SKM-1 treated with dmso at 0.1 percent for 144 hours (cell line): ENCODE results near the gene TMOD1.
"Not testable (repeated sequence)": the region's sequence is repeated elsewhere in the genome, so short reads cannot be mapped to it uniquely, and the experiment has no call there.

Source experiments
- DNase-seq: peaks from one replicate; lab custom pipeline; 2025; ENCODE audit not compliant: unreplicated experiment; lab: John Stamatoyannopoulos, UW

Gene TMOD1

GRCh38 chr9:97501177-97501971, at the start of gene TMOD1:
TSS of gene TMOD1 (plus strand) at chr9:97501666. CDS start at chr9:97524189, 22,523 bp downstream.
- no peak for DNase-seq

GRCh38 chr9:97453573-97453972, 47.9 kb upstream of the TMOD1 start:
- not testable (repeated sequence) for DNase-seq

- not testable (repeated sequence) for DNase-seq
These were observed 44.6 kb upstream of the TMOD1 start for GRCh38 chr9:97456841-97457240.

GRCh38 chr9:97459326-97459725, 42.1 kb upstream of the TMOD1 start:
- DNase-seq = no peak

GRCh38 chr9:97462159-97462558, 39.3 kb upstream of the TMOD1 start:
- no peak for DNase-seq

GRCh38 chr9:97462914-97463313, 38.6 kb upstream of the TMOD1 start:
- no peak for DNase-seq

- DNase-seq = no peak
These were observed 32.6 kb upstream of the TMOD1 start for GRCh38 chr9:97468658-97469448.

- no peak for DNase-seq
These were observed 31.4 kb upstream of the TMOD1 start for GRCh38 chr9:97470076-97470475.

GRCh38 chr9:97473717-97474116, 27.7 kb upstream of the TMOD1 start:
- no peak for DNase-seq

GRCh38 chr9:97474372-97474925, 27.0 kb upstream of the TMOD1 start:
- DNase-seq = no peak

GRCh38 chr9:97475059-97475458, 26.4 kb upstream of the TMOD1 start:
- no peak for DNase-seq

- no peak for DNase-seq
These were observed 23.0 kb upstream of the TMOD1 start for GRCh38 chr9:97478301-97478981.

- DNase-seq = no peak
These were observed 21.8 kb upstream of the TMOD1 start for GRCh38 chr9:97479496-97480159.

GRCh38 chr9:97480174-97480573, 21.3 kb upstream of the TMOD1 start:
- no peak for DNase-seq

- DNase-seq = no peak
These were observed 20.7 kb upstream of the TMOD1 start for GRCh38 chr9:97480749-97481148.

- no peak for DNase-seq
These were observed 17.3 kb upstream of the TMOD1 start for GRCh38 chr9:97484134-97484533.

GRCh38 chr9:97487107-97487506, 14.4 kb upstream of the TMOD1 start:
- DNase-seq = no peak

GRCh38 chr9:97487861-97488260, 13.6 kb upstream of the TMOD1 start:
- DNase-seq = no peak

- DNase-seq = no peak
These were observed 10.1 kb upstream of the TMOD1 start for GRCh38 chr9:97491216-97491999.
